Measurements from ENCODE around the gene PRICKLE2.

PRICKLE2 gene

DNA sequence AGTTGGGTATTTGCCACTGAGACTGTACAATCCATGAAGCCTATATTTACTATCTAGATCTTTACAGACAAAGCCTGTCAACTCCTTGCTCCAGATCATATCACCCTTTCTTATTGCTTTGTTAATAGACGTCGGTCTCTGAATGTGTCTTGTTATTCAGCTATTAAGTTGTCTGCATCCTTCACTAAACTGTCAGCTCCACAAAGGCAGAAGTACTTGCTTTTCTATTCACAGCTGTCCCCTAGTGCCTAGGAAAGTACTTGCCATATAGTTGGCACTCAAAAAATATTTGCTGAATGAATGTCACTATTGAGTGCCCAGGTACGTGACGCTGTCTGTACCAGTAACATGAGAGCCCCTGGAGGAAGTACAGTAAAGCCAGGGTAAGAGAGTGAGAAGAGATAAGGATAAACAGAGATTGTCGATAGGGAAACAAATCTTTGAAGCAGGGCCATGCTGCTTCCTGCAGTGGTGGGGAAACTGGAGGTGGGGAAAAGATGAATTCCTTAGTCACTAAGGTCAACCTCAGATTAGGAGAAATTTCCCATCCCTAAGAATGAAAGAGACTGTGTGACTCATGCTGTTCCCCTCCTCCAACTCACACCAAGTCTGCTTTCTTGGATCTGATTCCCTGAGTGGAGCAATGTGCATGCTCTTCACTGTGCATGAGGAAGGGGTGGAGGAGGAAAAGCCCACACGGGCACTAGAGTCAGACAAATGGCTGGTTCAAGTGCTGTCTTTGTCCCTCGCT is 36.3 kb downstream of the PRICKLE2 start:
- no peak for DNase-seq (ENCODE audit: low spot score)

DNA sequence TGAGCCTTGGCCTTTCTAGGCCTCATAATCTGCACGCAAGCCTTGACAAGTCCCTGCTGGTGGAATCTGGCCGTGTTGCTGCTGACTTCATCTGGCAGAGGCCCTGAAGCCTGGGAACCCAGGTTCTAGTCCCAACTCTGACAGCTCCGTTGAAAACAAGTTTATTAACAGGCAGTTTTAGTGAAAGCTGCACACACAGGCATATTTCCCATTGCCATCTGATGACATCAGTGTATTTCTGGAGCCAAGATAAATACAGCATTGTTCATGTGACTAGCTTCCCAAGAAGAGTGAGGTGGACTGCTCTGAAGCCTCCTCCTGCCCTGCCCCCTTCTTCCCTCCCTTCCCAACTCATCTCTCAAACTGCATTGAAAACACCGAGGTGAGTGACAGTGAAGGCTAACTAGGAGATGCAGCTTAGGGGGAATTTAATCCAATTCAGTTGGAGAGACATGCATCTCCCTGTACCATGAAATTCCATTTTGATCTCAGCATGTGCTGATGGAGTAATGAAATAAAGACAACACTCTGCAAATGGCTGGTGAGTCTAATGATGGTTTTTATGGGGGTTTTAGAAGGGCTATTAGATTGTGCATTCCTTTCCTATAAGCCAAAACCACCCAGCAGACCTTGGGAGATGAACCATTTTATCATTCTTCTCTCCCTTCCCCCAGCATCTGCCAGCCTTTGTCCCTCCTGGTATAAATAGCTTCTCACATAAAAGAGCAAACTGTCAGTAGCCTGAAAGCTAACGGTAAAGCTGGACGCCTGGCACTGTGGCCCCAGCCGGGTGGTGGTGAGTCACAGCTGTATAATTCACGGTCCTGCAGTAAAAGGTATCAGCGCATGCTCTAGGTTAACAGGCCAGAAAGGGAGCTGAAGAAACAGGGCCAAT is 38.0 kb downstream of the PRICKLE2 start:
- DNase-seq (ENCODE audit: low spot score): no peak

DNA sequence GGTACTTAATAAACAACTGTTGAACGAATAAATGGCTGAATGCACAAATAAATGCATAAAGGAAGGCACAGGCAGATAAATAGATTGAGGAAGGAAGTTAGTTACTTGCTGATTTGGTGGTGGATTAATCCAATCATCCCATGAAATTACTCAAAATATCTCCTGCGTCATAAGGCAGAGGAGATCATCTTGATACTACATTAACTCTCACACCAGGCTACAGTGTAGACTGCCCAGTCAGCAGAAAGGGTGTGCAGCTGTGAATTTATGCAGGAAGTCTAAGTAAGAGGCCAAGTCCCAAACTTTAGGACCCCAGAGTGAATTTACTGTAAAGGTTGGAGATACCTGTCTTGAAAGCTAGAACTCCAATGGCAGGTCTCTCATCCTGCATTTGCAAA is 38.6 kb downstream of the PRICKLE2 start:
- DNase-seq (ENCODE audit: low spot score): no peak

DNA sequence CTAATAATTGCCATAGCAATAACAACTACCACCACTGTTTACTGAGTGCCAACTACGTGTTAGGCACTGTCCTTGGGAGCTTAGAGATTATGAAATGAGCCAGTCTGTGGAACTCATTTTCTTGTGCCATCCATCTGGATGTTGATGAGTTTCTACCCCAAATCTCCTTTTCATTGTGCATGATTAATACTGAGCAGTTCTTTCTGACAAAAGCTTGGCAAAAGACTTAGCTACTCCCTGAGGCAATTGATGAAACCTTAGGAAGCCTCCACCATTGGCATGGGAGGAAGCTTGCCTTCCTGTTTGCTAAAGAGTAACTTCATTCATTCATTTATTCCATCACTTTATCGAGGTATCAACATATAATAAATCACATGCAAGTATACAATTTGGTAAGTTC is 39.8 kb downstream of the PRICKLE2 start:
- DNase-seq (ENCODE audit: low spot score): no peak

DNA sequence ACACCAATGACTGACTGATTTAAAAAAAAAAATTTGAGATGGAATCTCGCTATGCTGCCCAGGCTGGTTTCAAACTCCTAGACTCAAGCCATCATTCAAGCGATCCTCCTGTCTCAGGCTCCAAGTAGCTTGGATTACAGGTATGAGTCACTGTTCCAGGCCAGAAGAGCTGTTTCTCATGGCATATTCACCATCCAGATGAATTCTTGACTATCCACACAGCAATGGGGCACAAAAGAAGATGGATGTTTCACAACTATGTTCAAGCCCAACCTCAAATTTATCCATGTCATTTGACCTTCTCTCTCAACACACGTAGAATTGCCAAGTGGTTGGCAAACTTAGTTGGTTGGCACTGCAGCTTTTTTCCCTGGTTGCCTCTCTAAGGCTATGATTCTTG is 40.6 kb downstream of the PRICKLE2 start:
- no peak for DNase-seq (ENCODE audit: low spot score)

DNA sequence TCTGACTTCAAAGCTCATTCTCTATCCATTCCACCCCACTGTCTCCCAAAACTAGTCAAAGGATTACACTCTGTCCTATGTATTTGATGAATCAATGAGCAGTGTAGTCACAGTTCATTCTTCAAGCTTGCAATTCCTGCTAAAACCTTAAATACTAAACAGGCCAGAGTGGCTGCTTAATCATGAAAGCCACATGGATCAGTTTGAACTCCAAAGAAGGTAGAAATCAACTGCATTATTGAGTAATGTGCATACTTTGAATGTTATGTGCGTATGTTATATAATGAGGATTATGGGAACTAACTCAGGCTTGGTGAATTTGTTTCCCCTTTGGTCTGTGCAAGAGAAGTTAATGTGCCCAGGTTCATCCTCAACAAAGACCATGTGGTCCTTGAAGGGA is 45.4 kb downstream of the PRICKLE2 start:
- no peak for DNase-seq (ENCODE audit: low spot score)

DNA sequence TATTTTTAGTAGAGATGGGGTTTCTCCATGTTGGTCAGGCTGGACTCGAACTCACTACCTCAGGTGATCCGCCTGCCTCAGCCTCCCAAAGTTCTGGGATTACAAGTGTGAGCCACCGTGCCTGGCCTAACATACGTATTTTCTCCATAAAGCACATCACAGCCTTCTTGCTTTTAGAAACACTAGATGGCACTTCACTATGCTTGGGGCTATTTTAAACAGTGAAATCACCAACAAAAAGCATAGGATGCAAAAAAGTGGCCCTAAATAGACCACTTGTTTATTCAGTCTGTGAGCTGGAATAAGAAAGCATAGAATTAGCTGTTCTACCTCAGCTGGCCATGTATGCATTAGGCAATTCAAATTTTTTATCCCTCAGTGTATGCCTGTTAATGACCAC is 46.0 kb downstream of the PRICKLE2 start:
- DNase-seq (ENCODE audit: low spot score): no peak

DNA sequence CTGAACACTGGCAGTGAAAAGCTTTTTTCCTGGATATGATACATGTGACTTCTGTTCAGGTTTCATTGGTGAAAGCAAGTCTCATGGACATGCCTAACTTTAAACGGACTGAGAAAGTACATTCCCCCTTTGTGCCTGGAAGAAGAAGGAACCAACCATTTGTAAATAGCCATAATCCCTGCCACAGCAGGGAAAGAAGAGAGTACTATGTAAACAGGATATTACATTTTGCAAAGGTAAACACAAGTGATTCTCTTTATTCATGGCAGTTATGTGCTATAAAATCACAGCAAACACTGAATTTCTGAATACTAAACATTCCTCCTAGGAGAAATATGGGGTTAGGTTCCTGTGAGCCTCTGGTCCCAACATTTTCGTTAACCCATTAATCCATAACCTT is 46.8 kb downstream of the PRICKLE2 start:
- no peak for DNase-seq (ENCODE audit: low spot score)

DNA sequence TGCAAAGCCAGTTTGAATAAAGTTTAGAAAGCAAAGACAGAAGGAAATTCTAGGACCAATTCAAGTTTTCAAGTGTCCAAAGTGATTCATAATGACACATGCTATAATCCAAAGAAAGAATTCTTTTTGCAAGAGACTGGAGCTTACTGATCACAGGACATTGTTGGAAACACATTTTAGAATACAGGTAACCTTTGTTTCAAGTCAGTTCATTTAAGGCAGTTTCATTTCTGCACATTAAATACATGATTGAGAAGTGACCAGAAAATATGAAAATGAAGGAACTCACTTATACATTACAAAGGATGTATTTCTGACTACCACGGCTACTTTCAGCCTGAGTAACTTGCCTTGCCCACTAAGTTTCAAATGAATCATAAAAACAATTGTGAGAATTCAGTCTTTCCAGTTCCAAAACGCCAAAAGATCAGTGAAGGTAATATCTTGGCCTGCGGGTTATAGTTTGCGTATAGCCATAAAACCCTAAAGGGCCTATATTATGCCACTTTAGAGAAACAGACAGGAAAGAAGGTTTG is 48.7 kb downstream of the PRICKLE2 start:
- no peak for DNase-seq (ENCODE audit: low spot score)

DNA sequence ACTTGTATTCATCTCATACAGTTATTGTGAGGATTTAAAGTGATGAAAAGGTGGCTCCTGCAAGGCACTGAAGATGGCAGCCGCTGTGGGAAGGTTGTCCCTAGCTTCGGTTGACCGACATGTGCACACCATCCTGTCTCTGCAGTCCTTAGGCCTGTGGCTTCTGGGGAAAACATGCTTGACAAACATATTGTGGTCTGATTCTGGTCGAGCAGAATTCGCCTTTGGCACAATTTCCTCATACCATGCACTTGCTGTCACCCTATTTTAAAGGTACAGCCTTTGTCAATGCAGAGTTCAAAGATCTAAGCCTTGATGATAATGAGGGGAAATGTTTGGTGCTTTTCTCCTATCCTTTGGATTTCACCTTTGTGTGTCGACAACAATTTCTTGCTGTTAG is 50.9 kb downstream of the PRICKLE2 start:
- no peak for DNase-seq (ENCODE audit: low spot score)

DNA sequence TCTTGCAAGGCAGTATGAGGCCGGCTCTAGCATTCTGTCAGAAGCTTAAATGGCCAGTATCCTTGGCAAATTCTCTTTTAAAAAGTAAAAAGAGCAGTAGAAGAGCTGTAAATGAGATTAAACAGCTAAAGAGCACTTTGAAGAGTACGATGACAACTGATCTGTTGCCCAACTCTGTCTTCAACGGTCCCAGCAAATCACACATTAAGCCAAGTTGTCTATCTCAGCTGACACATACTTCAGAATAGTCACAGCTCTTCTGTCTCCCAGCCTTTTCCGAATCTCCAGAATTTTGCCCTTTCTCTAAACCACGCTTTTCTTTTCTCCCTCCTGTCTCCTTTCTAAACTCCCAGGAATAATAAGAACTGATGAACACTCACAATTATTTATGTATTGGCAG is 51.7 kb downstream of the PRICKLE2 start:
- no peak for DNase-seq (ENCODE audit: low spot score)

DNA sequence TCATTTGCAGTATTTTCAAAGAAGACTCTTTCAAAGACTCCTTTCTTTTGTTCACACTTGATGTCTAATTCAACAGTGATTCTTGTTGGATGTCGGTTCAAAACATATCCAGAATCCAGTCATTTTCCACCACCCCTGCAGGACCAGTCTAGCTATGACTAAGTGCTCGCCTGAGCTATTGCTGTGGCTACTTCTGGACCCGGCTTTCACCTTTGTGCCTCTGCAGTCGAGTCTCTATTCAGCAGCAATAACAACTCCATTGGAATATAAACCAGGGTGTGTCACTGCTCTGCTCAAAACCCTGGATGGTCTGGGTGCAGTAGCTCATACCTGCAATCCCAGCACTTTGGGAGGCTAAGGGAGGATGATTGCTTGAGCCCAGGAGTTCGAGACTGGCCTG is 55.0 kb downstream of the PRICKLE2 start:
- DNase-seq (ENCODE audit: low spot score): no peak

DNA sequence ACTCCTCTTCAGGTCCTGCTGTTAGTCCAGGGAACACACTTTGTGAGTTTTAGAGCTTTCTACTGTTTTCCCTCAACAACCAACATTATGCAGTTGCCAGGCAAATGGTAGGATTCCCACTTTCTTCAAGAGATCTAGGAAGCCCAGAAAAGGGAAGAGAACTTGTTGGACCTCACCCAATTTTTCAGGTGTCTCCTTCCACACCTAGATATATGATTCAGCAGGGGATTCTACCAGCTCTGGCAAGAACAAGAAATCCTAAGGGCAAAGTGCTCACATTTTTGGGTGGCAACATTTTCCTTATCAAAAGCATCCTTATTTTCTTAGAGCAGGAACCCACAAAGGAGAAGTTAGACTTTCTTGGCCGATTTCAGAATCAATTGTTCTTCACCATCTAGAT is 57.4 kb downstream of the PRICKLE2 start:
- DNase-seq (ENCODE audit: low spot score): no peak

DNA sequence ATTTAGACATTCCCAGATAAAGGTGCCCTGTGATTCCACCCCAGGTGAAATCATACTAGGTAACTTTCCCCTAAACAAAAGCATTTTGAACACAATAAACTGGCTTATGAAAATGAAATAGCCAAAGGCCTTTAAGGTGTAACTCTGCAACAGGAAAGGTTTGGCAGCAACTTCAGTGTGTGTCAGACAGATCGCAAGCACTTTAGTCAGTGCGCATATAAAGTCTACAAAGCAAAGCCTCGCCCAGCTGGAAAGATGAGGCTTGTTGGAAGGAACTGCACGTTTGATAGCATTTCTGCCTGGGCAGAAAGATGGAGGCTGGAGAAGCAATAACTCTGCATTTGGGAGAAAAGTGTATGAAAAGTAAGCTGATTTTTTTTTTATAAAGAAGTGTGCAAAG is 57.9 kb downstream of the PRICKLE2 start:
- no peak for DNase-seq (ENCODE audit: low spot score)

DNA sequence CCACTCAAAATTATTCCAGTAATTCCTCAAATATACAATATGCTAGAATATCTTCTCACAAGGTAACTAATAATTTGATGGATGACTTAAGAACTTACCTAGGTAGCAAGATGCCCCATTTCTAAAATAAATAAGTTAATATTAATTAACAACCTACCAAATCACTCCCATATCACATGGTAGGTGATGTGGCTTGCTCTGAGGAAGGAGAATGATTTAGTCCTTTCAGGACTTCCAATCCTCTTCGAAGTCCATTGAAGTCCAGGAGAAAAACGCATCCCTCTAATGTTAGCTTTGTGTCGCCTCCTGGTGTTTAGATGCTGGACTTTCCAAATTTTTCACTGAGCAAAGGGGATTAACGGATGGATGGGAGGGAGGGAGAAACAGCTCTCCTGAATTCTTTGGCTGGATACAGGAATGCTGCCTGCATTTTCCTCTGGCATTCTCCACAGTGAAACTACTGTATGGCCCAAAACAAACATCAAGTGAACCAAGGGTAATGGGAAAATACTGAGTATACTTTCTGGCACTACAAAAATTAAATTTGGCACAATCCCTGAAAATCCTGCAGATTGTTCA is 58.6 kb downstream of the PRICKLE2 start:
- DNase-seq (ENCODE audit: low spot score): no peak

DNA sequence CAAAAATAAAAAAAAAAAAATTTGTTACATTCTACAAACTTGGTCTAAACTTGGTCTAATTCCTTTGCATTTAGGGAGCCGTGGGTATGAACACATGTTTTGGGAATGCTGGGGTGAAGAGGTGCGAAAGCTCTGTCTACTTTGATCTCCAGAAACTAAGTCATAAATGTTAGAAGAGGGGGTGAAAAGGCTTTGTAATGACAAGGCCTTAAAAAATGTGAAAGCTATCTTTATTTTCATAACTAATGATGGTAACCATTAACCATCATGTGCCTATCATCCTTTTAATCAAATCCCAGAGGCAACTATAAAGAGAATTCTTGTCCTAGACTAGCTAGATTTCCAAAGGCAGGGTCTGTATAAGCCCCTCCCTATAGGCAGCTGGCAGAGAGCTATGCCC is 60.9 kb downstream of the PRICKLE2 start:
- no peak for DNase-seq (ENCODE audit: low spot score)

DNA sequence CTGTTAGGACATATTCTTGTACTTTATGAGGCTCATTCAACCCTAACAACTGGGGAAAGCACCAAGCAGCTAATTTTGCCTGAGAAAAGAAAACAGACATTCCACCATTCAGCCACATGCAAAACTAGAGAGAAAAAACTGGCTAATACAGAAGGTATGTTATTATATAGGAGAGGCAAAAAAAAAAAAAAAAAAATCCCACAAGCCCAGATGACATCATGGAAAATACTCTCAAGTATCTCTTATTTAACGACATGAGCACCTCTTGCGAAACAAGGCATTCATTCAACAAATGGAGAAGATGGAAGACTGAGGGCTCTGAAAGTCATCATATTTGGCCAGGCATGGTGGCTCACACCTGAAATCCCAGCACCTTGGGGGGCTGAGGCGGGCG is 61.5 kb downstream of the PRICKLE2 start:
- no peak for DNase-seq (ENCODE audit: low spot score)

DNA sequence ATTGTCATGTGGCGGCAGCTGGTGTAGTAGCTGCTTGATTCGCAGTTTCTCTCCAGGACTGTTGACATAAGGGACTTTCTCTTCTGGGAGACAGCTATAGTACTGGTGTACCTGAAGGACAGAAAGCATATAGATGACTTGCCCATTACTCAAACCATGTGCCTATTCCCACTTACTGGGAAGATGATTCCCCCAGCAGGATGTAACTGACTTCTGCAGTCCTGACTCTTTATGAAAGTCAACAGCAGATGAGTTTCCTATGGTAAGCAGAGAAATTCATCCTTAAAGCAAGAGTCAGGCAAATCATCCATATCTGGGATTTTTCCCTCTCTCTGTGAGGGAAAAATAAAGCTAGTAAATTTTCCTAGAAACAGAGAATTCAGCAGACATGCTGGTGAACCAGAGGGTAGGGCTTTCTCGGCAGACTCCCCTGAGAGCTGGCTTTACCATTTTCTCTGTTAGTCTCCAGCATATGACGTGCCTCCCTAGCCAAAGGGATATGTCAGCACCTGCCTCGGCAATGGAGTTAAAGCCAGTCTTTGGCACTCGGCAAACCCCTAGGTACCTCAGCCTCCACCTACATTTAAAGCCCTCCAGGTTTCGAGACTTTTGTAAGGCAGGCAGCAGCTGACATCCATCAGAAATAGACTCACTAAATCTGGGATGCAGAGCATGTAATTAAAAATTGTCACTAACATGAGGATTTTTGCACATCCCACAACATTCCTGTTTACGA is 62.1 kb downstream of the PRICKLE2 start:
- DNase-seq (ENCODE audit: low spot score): no peak

DNA sequence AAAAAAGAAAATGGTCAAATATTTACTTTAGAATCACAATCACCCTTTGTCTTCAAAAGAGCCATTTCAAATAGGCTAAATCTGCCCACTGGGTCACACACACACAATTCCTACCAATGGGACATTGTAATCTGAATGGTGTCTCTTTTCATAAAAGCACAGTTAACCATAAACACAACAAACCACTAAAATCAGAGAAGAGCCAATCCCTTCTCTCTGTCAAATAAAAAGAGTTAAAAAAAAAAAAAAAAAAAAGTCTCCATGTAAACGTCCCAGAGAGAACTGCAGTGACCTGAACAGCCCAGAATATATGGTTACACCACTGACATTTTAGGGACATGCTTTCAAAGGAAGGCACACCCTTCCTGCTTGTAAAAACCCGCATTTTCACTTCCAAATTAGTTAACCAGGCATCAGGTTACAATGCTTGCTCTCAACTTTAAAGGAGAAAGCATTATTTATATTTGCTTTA is 63.7 kb downstream of the PRICKLE2 start:
- no peak for DNase-seq (ENCODE audit: low spot score)

DNA sequence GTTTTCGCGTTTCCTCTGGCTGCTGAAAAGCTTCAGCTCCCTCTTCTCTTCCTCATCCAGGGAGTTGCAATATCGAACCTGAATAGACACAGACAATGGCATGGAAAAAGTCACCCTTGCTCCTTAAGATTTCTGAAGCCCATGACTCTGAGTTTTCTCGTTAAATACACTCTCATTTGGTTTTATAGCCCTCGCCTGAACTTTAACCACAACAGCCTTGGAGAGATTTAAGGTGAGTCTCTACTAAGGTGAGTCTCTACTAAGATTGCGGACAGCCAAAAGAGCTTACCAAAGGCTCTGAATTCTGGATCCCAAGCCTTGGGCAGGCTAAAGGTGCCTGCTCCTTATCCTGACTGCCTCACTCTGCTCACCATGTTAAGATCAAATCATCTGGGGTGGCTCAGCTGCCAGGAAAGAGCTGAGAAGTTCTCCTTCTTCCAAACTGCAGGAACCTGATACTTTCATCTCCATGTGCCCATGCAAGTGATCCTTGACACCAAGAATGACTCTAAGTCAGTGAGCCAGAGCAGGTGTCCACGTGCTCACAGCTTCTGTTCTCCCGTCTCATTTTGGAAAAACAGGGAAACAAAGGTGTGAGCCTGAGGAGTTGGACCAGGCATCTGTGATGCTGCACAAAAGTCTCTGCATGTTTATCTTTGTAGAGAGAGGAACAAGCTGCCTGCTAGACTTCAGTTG is 65.1 kb downstream of the PRICKLE2 start:
- no peak for DNase-seq (ENCODE audit: low spot score)

DNA sequence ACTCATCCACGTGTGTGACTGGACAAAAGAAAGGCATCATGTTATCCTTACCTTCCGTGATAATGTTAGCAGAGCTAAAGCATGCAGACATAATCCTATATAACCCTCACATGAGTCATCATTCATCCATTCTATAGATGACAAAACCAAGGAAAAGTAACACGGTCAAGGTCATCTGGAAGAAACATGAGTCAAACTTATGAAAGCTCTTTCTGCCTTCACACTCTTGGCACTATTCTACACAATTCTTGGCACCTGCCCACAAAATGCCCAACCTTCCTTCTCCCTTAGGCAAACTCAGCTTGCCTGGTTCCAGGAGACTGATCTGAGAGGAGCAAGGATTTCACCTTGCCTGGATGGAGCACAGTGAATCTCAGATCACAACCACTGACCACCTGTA is 66.9 kb downstream of the PRICKLE2 start:
- no peak for DNase-seq (ENCODE audit: low spot score)

Data from CD4-positive, alpha-beta T cell treated with Interleukin-2 at 100 ng/mL for 4 hours (primary cell).